H9 (cell line): ENCODE results near the gene UQCRFS1. TPM values are rescaled to one million over a fixed set of nuclear protein-coding genes. Genes with fewer than 3 reads are reported as not detected.

Source experiments
- DNase-seq: peaks from one replicate; pipeline ENCODE4 v3.0.0-alpha.2; 2017
- H2AFZ ChIP-seq: one replicate; pipeline ENCODE4 v1.6.1; 2013; ENCODE audit warnings: mild to moderate bottlenecking, low read length, control low read depth, moderate library complexity
- H2AK5ac ChIP-seq: 2 replicates; pipeline ENCODE4 v1.6.1; 2013; ENCODE audit warnings: low read length, control low read depth, mixed read lengths; ENCODE audit not compliant: insufficient read length
- H2BK120ac ChIP-seq: one replicate; pipeline ENCODE4 v1.6.1; 2013; ENCODE audit warnings: low read depth, mild to moderate bottlenecking, low read length, control low read depth, inconsistent platforms; ENCODE audit not compliant: poor library complexity, severe bottlenecking
- H2BK12ac ChIP-seq: 2 replicates; pipeline ENCODE4 v1.6.1; 2013; ENCODE audit warnings: low read length, control low read depth, mixed read lengths, low read depth; ENCODE audit not compliant: insufficient read length
- H2BK15ac ChIP-seq: 2 replicates; pipeline ENCODE4 v1.6.1; 2013; ENCODE audit warnings: low read depth, low read length, control low read depth
- H2BK20ac ChIP-seq: one replicate; pipeline ENCODE4 v1.6.1; 2013; ENCODE audit warnings: low read depth, mild to moderate bottlenecking, low read length, control low read depth, inconsistent platforms; ENCODE audit not compliant: poor library complexity, severe bottlenecking
- H2BK5ac ChIP-seq: 2 replicates; pipeline ENCODE4 v1.6.1; 2013; ENCODE audit warnings: low read length, control low read depth, mixed read lengths; ENCODE audit not compliant: insufficient read length
- H3K14ac ChIP-seq: 2 replicates; pipeline ENCODE4 v1.6.1; 2013; ENCODE audit warnings: low read length, control low read depth; ENCODE audit not compliant: insufficient read depth
- H3K18ac ChIP-seq: 2 replicates; pipeline ENCODE4 v1.6.1; 2013; ENCODE audit warnings: low read depth, mild to moderate bottlenecking, mixed read lengths, low read length, control low read depth; ENCODE audit not compliant: insufficient read length
- H3K23ac ChIP-seq: 2 replicates; pipeline ENCODE4 v1.6.1; 2013; ENCODE audit warnings: low read length, control low read depth, mixed read lengths, low read depth; ENCODE audit not compliant: insufficient read length
- H3K23me2 ChIP-seq: 2 replicates; pipeline ENCODE4 v1.6.1; 2013; ENCODE audit warnings: low read depth, mild to moderate bottlenecking, mixed read lengths, low read length, control low read depth; ENCODE audit not compliant: insufficient read length, poor library complexity, severe bottlenecking
- H3K27ac ChIP-seq: 2 replicates; pipeline ENCODE4 v1.5.1; 2013; ENCODE audit warnings: low read length, control low read depth, mixed read lengths, low read depth; ENCODE audit not compliant: insufficient read length
- H3K27me3 ChIP-seq: 2 replicates; pipeline ENCODE4 v1.6.1; 2013; ENCODE audit warnings: low read length, control low read depth, inconsistent platforms; ENCODE audit not compliant: insufficient read depth
- H3K4ac ChIP-seq: 2 replicates; pipeline ENCODE4 v1.6.1; 2013; ENCODE audit warnings: low read depth, mild to moderate bottlenecking, control low read depth, inconsistent platforms, low read length, moderate library complexity
- H3K4me1 ChIP-seq: 2 replicates; pipeline ENCODE4 v1.6.1; 2013; ENCODE audit warnings: low read length, control low read depth, inconsistent platforms; ENCODE audit not compliant: insufficient read depth
- H3K4me2 ChIP-seq: 2 replicates; pipeline ENCODE4 v1.6.1; 2013; ENCODE audit warnings: low read length, control low read depth, mixed read lengths; ENCODE audit not compliant: insufficient read length, insufficient read depth
- H3K56ac ChIP-seq: 2 replicates; pipeline ENCODE4 v1.6.1; 2013; ENCODE audit warnings: low read depth, mild to moderate bottlenecking, mixed read lengths, low read length, control low read depth; ENCODE audit not compliant: insufficient read length
- H3K79me1 ChIP-seq: 2 replicates; pipeline ENCODE4 v1.6.1; 2013; ENCODE audit warnings: low read depth, mild to moderate bottlenecking, moderate library complexity, low read length, control low read depth, inconsistent platforms; ENCODE audit not compliant: insufficient read depth, poor library complexity, severe bottlenecking
- H3K79me2 ChIP-seq: 2 replicates; pipeline ENCODE4 v1.6.1; 2013; ENCODE audit warnings: low read length, control low read depth, inconsistent platforms; ENCODE audit not compliant: insufficient read depth
- H3K9ac ChIP-seq: 2 replicates; pipeline ENCODE4 v1.6.1; 2013; ENCODE audit warnings: low read length, control low read depth, mixed read lengths; ENCODE audit not compliant: insufficient read length; ENCODE audit errors: extremely low read depth
- H3K9me3 ChIP-seq: one replicate; pipeline ENCODE4 v1.6.1; 2013; ENCODE audit warnings: low read depth, low read length, inconsistent platforms; ENCODE audit not compliant: control insufficient read depth
- H3T11ph ChIP-seq: one replicate; pipeline ENCODE4 v1.6.1; 2013; ENCODE audit warnings: mild to moderate bottlenecking, low read length, control low read depth, inconsistent platforms
- H4K20me1 ChIP-seq: one replicate; pipeline ENCODE4 v1.6.1; 2013; ENCODE audit not compliant: control insufficient read depth, insufficient read length, insufficient read depth
- H4K5ac ChIP-seq: 2 replicates; pipeline ENCODE4 v1.6.1; 2013; ENCODE audit warnings: low read depth, mild to moderate bottlenecking, mixed read lengths, low read length, control low read depth; ENCODE audit not compliant: insufficient read length
- H4K8ac ChIP-seq: replicated peaks from 2 replicates; pipeline ENCODE4 v1.6.1; 2013; ENCODE audit warnings: low read length, control low read depth, mixed read lengths, low read depth; ENCODE audit not compliant: insufficient read length
- H4K91ac ChIP-seq: 2 replicates; pipeline ENCODE4 v1.6.1; 2013; ENCODE audit warnings: low read depth, mild to moderate bottlenecking, moderate library complexity, mixed read lengths, low read length, control low read depth; ENCODE audit not compliant: insufficient read length
- H3K27ac Mint-ChIP-seq, 3 experiments: 2 replicates in 2 of 3; 3 replicates in 1 of 3; pipeline ENCODE4 v1.8.0; 2020 to 2021; ENCODE audit warnings: mixed read lengths in 3 of 3, mild to moderate bottlenecking in 1 of 3, moderate library complexity in 1 of 3
- H3K27me3 Mint-ChIP-seq: 2 replicates; pipeline ENCODE4 v1.8.0; 2021; ENCODE audit warnings: low read depth, mild to moderate bottlenecking, moderate library complexity, mixed read lengths
- H3K36me3 Mint-ChIP-seq, 3 experiments: 2 replicates in 2 of 3; 3 replicates in 1 of 3; pipeline ENCODE4 v1.8.0; 2020 to 2021; ENCODE audit warnings: low read depth in 3 of 3, mixed read lengths in 3 of 3; ENCODE audit not compliant: insufficient read depth in 1 of 3
- H3K4me1 Mint-ChIP-seq, 2 experiments: 2 replicates each; pipeline ENCODE4 v1.8.0; 2020; ENCODE audit warnings: mixed read lengths in 2 of 2
- H3K4me3 Mint-ChIP-seq, 2 experiments: 2 replicates in 1 of 2; 3 replicates in 1 of 2; pipeline ENCODE4 v1.8.0; 2020 to 2021; ENCODE audit warnings: mild to moderate bottlenecking in 2 of 2, mixed read lengths in 2 of 2, moderate library complexity in 1 of 2
- H3K9me3 Mint-ChIP-seq, 2 experiments: 2 replicates in 1 of 2; 3 replicates in 1 of 2; pipeline ENCODE4 v1.8.0; 2020; ENCODE audit warnings: mild to moderate bottlenecking in 2 of 2, mixed read lengths in 2 of 2, moderate library complexity in 1 of 2
- CTCF ChIP-seq: fragments of 200-600 bp; sonication (generic); conservative IDR thresholded peaks from 3 replicates; pipeline ENCODE4 v1.8.0; 2021; ENCODE audit warnings: antibody characterized with exemption, mild to moderate bottlenecking
- WGBS: extraction: QIAGEN DNeasy Blood & Tissue Kit; methylation state at CpG from one replicate; pipeline ENCODE4 v1.1.7; 2013; ENCODE audit warnings: missing lambda C conversion rate, low lambda C conversion rate, mixed read lengths; ENCODE audit not compliant: insufficient read length; ENCODE audit errors: extremely low coverage; 5-methylcytosine and 5-hydroxymethylcytosine counted together
- total RNA-seq: library from RNA; stranded (reverse); gene quantifications from 2 replicates; pipeline ENCODE4 v1.2.1, GENCODE V29; 2021

The UQCRFS1 gene
- total RNA-seq, 1 experiment from 2014 or later, result 46.1 TPM

DNA sequence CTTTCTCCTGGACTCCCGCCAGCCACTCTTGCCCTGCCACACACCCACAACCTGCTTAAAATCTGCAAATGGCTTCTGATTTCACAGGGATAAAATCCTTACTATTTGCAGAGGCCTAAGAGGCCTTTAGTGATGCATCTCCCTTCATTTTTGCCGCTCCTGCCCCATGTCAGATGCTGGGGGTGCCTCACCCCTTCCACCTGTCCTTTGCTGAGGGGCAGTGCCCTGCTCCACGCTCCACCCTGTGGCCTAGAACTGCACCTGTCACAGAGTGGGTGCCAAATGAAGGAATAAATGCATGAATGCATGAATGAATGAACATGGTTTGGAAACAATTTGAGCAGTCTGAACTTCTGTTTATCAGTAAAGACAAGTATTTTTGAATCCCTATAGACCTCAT lies 34.1 kb upstream of the UQCRFS1 start:
- H2BK12ac ChIP-seq, result no peak overlapping the region
- H4K20me1 ChIP-seq, result no peaks in the 10 kb centered on the region

More for the DNA sequence above, 34.1 kb upstream of the UQCRFS1 start:
- H3K4me1 ChIP-seq, result no peaks in the 10 kb centered on the region
- H3K56ac ChIP-seq, result no peak overlapping the region
- Mint-ChIP-seq H3K27ac (no peak overlapping the region), H3K4me3 (no peak overlapping the region), H3K9me3 (peaks cover 0 to 2% of the 10 kb centered on the region in 2 experiments; a peak in 2 of 5 replicates), H3K27me3 (peaks cover 14% of the 10 kb centered on the region), H3K4me1 (peaks cover 23 to 26% of the 10 kb centered on the region in 2 experiments), H3K36me3 (0 out of 7 replicates have a peak, but pooled peaks cover 0 to 1% (median 0%) of the 10 kb centered on the region in 3 experiments)
- H3K4ac ChIP-seq, result no peak overlapping the region
- no CpG with 5 or more reads among the region's 3 CpGs for WGBS
- H2BK5ac ChIP-seq, result no peak overlapping the region
- H2BK15ac ChIP-seq, result no peak overlapping the region
- H3K23me2 ChIP-seq, result no peaks in the 10 kb centered on the region
- no peak overlapping the region for H2AFZ ChIP-seq
- H3T11ph ChIP-seq, result no peak overlapping the region
- H2BK120ac ChIP-seq, result no peak overlapping the region
- no peak overlapping the region for H4K8ac ChIP-seq
- TF ChIP-seq CTCF, result peak; percentile 55
- H4K91ac ChIP-seq, result no peak overlapping the region
- no peak overlapping the region for H3K14ac ChIP-seq
- no peak overlapping the region for H4K5ac ChIP-seq
- H3K4me2 ChIP-seq, result no peak overlapping the region
- no peaks in the 10 kb centered on the region for H3K9me3 ChIP-seq
- H3K27me3 ChIP-seq, result no peaks in the 10 kb centered on the region
- no peak overlapping the region for H3K23ac ChIP-seq
- H3K18ac ChIP-seq, result no peak overlapping the region
- no peak overlapping the region for H2AK5ac ChIP-seq
- H3K79me2 ChIP-seq, result no peaks in the 10 kb centered on the region
- no peak for DNase-seq
- no peak overlapping the region for H3K9ac ChIP-seq
- H2BK20ac ChIP-seq, result no peak overlapping the region
- no peaks in the 10 kb centered on the region for H3K79me1 ChIP-seq
- no peak overlapping the region for H3K27ac ChIP-seq
